Osteoblast (primary cell): ENCODE data around the gene OBSCN. TPM values are rescaled to one million over a fixed set of nuclear protein-coding genes. Genes with fewer than 3 reads are reported as not detected.

Experiments used
- DNase-seq: peaks from one replicate; pipeline ENCODE4 v3.0.0; 2011; ENCODE audit warnings: low spot score, mixed read lengths; ENCODE audit not compliant: insufficient read length; ENCODE audit errors: missing footprints
- H2AFZ ChIP-seq: 2 replicates; pipeline ENCODE4 v1.6.0; 2011; ENCODE audit warnings: mild to moderate bottlenecking, low read length
- H3K27ac ChIP-seq: 2 replicates; pipeline ENCODE4 v1.5.1; 2011; ENCODE audit warnings: mild to moderate bottlenecking, low read depth, low read length, moderate library complexity
- H3K27me3 ChIP-seq: 2 replicates; pipeline ENCODE4 v1.6.0; 2012; ENCODE audit warnings: mild to moderate bottlenecking, control low read depth, inconsistent platforms, low read length, moderate library complexity; ENCODE audit not compliant: insufficient read depth
- H3K36me3 ChIP-seq: 2 replicates; pipeline ENCODE4 v1.5.1; 2011; ENCODE audit warnings: mild to moderate bottlenecking, low read length, control low read depth, moderate library complexity; ENCODE audit not compliant: insufficient read depth
- H3K4me1 ChIP-seq: 2 replicates; pipeline ENCODE4 v1.5.1; 2011; ENCODE audit warnings: mild to moderate bottlenecking, low read length, control low read depth, moderate library complexity; ENCODE audit not compliant: insufficient read depth
- H3K4me2 ChIP-seq: 2 replicates; pipeline ENCODE4 v1.6.0; 2011; ENCODE audit warnings: mild to moderate bottlenecking, low read length; ENCODE audit not compliant: insufficient read depth
- H3K4me3 ChIP-seq: fragments of 200-600 bp; sonication (generic); 3 replicates; pipeline ENCODE4 v1.5.1; 2012; ENCODE audit warnings: mild to moderate bottlenecking, low read length, inconsistent platforms; ENCODE audit not compliant: insufficient read depth
- H3K79me2 ChIP-seq: 2 replicates; pipeline ENCODE4 v1.6.0; 2012; ENCODE audit warnings: mild to moderate bottlenecking, low read length, control low read depth, inconsistent platforms; ENCODE audit not compliant: insufficient read depth
- H3K9me3 ChIP-seq: 2 replicates; pipeline ENCODE4 v1.5.1; 2011; ENCODE audit warnings: low read depth, low read length, control low read depth
- H4K20me1 ChIP-seq: 2 replicates; pipeline ENCODE4 v1.6.0; 2012; ENCODE audit warnings: mild to moderate bottlenecking, low read length, control low read depth; ENCODE audit not compliant: insufficient read depth
- CTCF ChIP-seq: IDR thresholded peaks from 2 replicates; pipeline ENCODE4 v1.5.1; 2011; ENCODE audit warnings: mild to moderate bottlenecking, low read depth, low read length, moderate library complexity; ENCODE audit errors: extremely low read depth
- total RNA-seq: library from RNA; depleted of rRNA; stranded (reverse); fragments of >200 nt; gene quantifications from 2 replicates; pipeline ENCODE4 v1.2.3, GENCODE V29; 2012

Gene OBSCN
- total RNA-seq, 1 donor: 2.9 TPM

- H3K9me3 ChIP-seq: no peaks in the 10 kb centered on the region
- TF ChIP-seq CTCF: no peak
- H3K4me1 ChIP-seq: no peaks in the 10 kb centered on the region
- H2AFZ ChIP-seq: no peak overlapping the region
- no peaks in the 10 kb centered on the region for H3K36me3 ChIP-seq
- H3K79me2 ChIP-seq: no peaks in the 10 kb centered on the region
- no peaks in the 10 kb centered on the region for H3K27me3 ChIP-seq
- no peak overlapping the region for H3K4me2 ChIP-seq
- H4K20me1 ChIP-seq: peaks cover 6% of the 10 kb centered on the region
- H3K27ac ChIP-seq: no peak overlapping the region
- H3K4me3 ChIP-seq: no peak overlapping the region
- no peak for DNase-seq
Measured at GRCh38 chr1:228178737-228179684, 28.8 kb upstream of the OBSCN start.

GRCh38 chr1:228180271-228180958, 27.4 kb upstream of the OBSCN start:
- no peak overlapping the region for H3K4me2 ChIP-seq
- TF ChIP-seq CTCF: peak; percentile 33
- no peaks in the 10 kb centered on the region for H3K36me3 ChIP-seq
- H4K20me1 ChIP-seq: no peaks in the 10 kb centered on the region
- H3K79me2 ChIP-seq: no peaks in the 10 kb centered on the region
- H2AFZ ChIP-seq: no peak overlapping the region
- H3K4me1 ChIP-seq: no peaks in the 10 kb centered on the region
- no peak overlapping the region for H3K4me3 ChIP-seq
- DNase-seq: peak; percentile 85
- H3K27ac ChIP-seq: no peak overlapping the region
- no peaks in the 10 kb centered on the region for H3K27me3 ChIP-seq
- no peaks in the 10 kb centered on the region for H3K9me3 ChIP-seq

GRCh38 chr1:228180959-228181644, 26.7 kb upstream of the OBSCN start:
- no peak overlapping the region for H2AFZ ChIP-seq
- H3K79me2 ChIP-seq: no peaks in the 10 kb centered on the region
- no peak for DNase-seq
- no peaks in the 10 kb centered on the region for H3K27me3 ChIP-seq
- H3K4me2 ChIP-seq: no peak overlapping the region
- H3K27ac ChIP-seq: no peak overlapping the region
- no peak overlapping the region for H3K4me3 ChIP-seq
- no peaks in the 10 kb centered on the region for H3K36me3 ChIP-seq
- H3K4me1 ChIP-seq: no peaks in the 10 kb centered on the region
- no peak for TF ChIP-seq CTCF
- no peaks in the 10 kb centered on the region for H3K9me3 ChIP-seq
- no peaks in the 10 kb centered on the region for H4K20me1 ChIP-seq

GRCh38 chr1:228181645-228182034, 26.2 kb upstream of the OBSCN start:
- no peak for DNase-seq
- no peaks in the 10 kb centered on the region for H3K9me3 ChIP-seq
- no peak overlapping the region for H2AFZ ChIP-seq
- no peak for TF ChIP-seq CTCF
- H3K36me3 ChIP-seq: no peaks in the 10 kb centered on the region
- H3K27me3 ChIP-seq: no peaks in the 10 kb centered on the region
- no peaks in the 10 kb centered on the region for H4K20me1 ChIP-seq
- no peaks in the 10 kb centered on the region for H3K79me2 ChIP-seq
- H3K27ac ChIP-seq: no peak overlapping the region
- H3K4me2 ChIP-seq: no peak overlapping the region
- H3K4me3 ChIP-seq: no peak overlapping the region
- H3K4me1 ChIP-seq: no peaks in the 10 kb centered on the region
